GM12874 (cell line): Measurements from ENCODE around the gene SLC12A1.

Source experiments
- TF ChIP-seq, protein P1 (sequence below): IDR thresholded peaks from 2 replicates; pipeline ENCODE4 v1.5.1; 2011; ENCODE audit warnings: low read depth, mild to moderate bottlenecking, control low read depth, low read length, moderate library complexity; ENCODE audit not compliant: insufficient read depth

The SLC12A1 gene

DNA sequence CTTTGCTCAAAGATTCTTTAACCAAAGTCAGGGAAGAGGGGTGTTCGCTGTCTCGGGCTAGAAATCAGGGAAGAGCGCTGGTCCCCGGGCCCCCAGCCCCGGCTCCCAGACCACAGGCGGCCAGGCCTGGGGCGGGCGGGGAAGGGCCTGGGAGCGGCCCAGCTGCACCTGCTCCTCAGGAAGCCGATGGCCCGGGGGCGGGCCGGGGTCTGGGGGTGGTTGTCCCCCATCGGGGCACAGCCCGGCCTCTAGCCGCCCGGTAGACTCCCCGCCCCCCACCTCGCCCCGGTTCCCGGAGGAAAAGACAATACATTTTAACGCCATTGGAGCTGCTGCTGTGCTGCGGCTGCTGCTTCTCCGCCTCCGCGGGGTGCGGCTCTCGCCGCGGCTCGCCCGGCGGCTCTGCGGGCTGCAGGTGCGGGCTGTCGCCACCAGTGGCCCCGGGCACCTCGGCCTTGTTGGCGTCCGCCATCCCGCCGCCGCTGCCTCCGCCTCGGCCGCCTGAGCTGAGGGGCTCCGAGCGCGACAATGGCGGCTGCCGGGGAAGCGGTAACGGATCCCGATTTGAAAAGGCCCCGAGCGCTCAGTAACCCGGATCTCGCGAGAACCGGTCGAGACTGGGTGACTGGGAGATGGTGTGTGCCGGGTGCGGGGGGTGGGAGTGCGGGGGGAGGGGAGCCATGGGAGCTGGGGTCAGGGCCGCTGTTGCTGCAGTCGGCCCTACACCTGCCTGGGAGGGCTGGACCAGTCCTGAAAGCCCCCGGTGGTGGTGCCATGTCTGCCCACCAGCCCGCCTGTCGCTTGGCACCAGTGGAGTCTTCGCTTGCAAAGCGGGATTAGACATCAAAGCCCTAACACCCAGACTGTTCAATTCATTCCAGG, 28.1 kb upstream of the SLC12A1 start, which contains the start of gene MYEF2:
Gene MYEF2, minus strand, starts transcription at position 530 of the 882 bp plus-strand sequence. Its CDS starts 58 bp downstream, at position 472.
- TF ChIP-seq, protein P1, sequence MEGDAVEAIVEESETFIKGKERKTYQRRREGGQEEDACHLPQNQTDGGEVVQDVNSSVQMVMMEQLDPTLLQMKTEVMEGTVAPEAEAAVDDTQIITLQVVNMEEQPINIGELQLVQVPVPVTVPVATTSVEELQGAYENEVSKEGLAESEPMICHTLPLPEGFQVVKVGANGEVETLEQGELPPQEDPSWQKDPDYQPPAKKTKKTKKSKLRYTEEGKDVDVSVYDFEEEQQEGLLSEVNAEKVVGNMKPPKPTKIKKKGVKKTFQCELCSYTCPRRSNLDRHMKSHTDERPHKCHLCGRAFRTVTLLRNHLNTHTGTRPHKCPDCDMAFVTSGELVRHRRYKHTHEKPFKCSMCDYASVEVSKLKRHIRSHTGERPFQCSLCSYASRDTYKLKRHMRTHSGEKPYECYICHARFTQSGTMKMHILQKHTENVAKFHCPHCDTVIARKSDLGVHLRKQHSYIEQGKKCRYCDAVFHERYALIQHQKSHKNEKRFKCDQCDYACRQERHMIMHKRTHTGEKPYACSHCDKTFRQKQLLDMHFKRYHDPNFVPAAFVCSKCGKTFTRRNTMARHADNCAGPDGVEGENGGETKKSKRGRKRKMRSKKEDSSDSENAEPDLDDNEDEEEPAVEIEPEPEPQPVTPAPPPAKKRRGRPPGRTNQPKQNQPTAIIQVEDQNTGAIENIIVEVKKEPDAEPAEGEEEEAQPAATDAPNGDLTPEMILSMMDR: no peak

DNA sequence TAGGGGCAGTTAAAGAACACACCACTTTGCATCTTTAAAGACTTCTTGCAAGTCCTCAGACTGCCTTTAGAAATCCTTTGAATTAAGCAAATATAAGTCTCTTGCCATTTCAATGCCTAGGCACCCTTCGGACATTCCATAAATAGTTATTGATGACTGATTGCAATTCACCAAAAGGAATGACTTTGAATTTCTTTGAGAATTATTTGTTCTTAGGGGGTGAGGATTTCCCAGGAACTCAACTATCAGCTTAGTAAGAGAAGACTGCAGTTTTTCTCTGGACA, 27.5 kb upstream of the SLC12A1 start:
- TF ChIP-seq, protein P1: no peak

DNA sequence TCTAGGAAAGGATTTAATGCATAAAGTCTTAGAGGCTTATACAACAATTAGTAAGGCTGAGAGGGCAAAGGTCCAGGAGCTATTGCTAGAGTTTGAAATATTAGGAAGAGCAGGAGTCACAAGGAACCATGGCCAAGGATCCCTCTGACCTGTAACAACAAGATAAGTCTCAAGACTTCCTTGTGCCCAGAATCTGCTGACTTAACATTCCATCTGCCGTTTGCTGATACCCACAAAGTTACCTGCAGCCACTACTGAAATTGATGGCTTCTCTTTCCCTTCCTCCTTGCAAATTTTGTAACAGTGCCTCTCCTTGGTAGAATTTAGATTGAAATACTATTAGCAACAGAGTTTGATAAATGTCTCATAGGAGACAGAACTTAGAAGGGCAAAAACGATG, 23.4 kb upstream of the SLC12A1 start:
- TF ChIP-seq, protein P1: no peak

DNA sequence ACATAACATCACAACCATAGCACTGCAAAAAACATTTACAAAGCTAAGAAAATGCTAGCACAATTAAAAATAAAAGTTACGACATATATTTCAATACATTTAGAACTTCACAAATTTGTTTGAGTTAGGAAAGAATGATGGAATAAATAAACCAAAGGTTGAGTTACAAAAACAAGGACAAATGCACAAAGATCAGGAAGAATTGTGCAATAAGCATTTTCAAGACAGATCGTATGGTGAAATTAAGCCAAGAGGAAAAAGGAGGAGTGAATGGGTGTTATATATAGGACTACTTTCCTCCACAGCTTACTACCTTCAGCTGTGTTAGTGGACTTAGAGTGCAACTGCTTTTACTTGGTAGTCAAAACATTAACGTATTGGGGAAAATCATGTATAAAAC, 20.6 kb upstream of the SLC12A1 start:
- TF ChIP-seq, protein P1: no peak

DNA sequence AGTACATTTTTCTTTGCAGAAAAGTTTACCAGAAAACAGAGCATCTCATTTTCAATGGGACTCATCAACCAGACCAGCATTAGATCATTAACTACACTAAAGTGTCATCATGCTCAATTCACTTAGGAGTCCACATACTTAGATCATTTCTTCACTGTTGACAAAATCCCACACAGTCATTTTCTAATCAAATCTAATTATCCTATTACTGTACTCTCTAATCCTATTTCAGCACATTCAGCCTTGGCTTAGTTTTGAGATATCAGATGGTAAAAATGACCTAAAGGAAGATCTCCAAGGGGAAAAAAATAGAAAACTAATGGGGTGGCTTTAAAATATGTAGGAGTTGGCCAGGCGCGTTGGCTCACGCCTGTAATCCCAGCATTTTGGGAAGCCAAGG, 19.8 kb upstream of the SLC12A1 start:
- TF ChIP-seq, protein P1: no peak

DNA sequence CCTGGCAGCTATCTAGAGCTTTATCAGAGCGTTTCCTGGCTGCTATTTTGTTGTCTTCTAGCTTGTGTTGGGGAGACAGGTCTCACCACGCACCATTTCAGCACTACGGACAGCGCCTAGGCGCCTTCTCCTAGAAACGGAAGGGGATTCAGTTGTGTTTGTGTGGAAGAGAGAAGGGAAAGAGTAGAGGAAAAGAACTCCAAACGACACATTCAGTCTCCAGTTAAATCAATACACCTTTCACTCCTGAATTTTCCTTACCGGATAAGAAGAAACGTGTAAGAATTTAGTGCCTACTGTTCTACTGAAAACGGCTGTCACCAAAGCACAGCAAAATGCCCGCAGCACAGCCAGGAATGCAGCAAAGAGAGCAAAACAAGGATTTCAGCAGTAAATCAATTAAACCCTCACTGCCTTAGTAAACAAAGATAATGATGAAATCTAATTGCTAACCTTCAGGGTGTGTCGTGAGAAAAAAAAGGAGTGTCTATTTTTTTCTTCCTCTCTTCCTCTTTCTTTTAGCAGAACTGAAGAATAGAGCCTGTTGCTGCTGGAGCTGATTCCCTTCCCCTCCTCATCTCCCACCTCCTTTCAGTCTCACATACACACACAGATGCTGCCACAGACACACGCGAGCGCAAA, 15.0 kb upstream of the SLC12A1 start:
- TF ChIP-seq, protein P1: no peak

DNA sequence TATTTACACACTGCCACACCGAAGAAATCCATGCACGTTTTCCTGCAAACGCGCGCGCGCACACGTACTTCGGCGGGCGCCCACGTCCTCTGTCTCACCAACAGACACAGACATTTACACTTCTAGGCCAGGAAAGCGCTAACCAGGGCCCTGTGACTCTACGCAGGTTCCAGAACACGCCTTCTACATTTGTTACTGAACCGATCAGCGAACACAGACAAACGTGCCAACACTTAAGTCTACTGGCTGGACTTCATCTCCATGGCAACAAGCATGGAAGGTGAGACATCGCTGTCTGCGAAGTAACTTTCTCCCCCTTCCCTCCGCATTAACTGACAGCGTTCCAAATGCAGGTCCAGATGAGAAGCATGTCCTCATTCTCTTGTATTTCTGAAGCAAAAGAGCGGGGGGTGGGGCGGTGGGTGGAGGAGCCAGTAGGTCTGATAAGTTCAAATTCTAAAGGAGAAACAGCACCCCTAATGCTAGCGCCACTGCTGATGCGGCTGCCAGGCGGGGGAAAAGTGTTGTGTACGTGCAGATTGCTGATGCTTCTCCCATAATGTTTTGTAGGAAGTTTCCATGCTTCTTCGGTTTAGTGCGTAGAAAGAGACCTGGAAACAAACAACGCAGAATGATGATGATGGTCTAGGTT, 14.4 kb upstream of the SLC12A1 start, which contains the start of gene CTXN2:
Gene CTXN2, plus strand, starts transcription at position 92 of the 652 bp plus-strand sequence. CDS start 9,636 bp downstream, outside the sequence.
- TF ChIP-seq, protein P1: no peak
